Ectodermal cell (in vitro differentiated cells): ENCODE results near the gene MSMP.

Experiments
- H3K27ac ChIP-seq: 2 replicates; pipeline ENCODE4 v1.7.0; 2013; ENCODE audit warnings: mild to moderate bottlenecking, low read depth, low read length; ENCODE audit not compliant: insufficient read depth, poor library complexity, severe bottlenecking
- H3K27me3 ChIP-seq: 2 replicates; pipeline ENCODE4 v1.7.0; 2013; ENCODE audit warnings: mild to moderate bottlenecking, low read length; ENCODE audit not compliant: insufficient read depth, control insufficient read depth, poor library complexity, severe bottlenecking
- H3K36me3 ChIP-seq: one replicate; pipeline ENCODE4 v1.7.0; 2013; ENCODE audit warnings: low read length; ENCODE audit not compliant: control insufficient read depth, insufficient read depth
- H3K4me1 ChIP-seq: one replicate; pipeline ENCODE4 v1.7.0; 2013; ENCODE audit warnings: low read length; ENCODE audit not compliant: control insufficient read depth, insufficient read depth
- H3K4me3 ChIP-seq: 2 replicates; pipeline ENCODE4 v1.7.0; 2013; ENCODE audit warnings: low read depth, low read length, control low read depth; ENCODE audit not compliant: insufficient read depth
- H3K9me3 ChIP-seq: 2 replicates; pipeline ENCODE4 v1.7.0; 2013; ENCODE audit warnings: mild to moderate bottlenecking, low read length, moderate library complexity; ENCODE audit not compliant: control insufficient read depth
- WGBS, 2 experiments: methylation state at CpG; one replicate each; pipeline ENCODE4 v1.1.7; 2013; ENCODE audit warnings: missing lambda C conversion rate in 2 of 2; 5-methylcytosine and 5-hydroxymethylcytosine counted together

The MSMP gene

GRCh38 chr9:35712762-35713400 is 41.2 kb downstream of the MSMP start:
- WGBS, 2 experiments = 92 to 94% methylated on average over 11 of the region's 11 CpGs
- H3K4me1 ChIP-seq = no peaks in the 10 kb centered on the region
- no peaks in the 10 kb centered on the region for H3K27me3 ChIP-seq
- H3K36me3 ChIP-seq = peaks cover 86% of the 10 kb centered on the region
- no peak overlapping the region for H3K4me3 ChIP-seq
- H3K27ac ChIP-seq = no peak overlapping the region
- no peaks in the 10 kb centered on the region for H3K9me3 ChIP-seq

- H3K4me3 ChIP-seq = no peak overlapping the region
- WGBS, 2 experiments = 91 to 92% methylated on average over 21 of the region's 21 CpGs
- H3K9me3 ChIP-seq = no peaks in the 10 kb centered on the region
- no peak overlapping the region for H3K27ac ChIP-seq
- no peaks in the 10 kb centered on the region for H3K4me1 ChIP-seq
- H3K27me3 ChIP-seq = no peaks in the 10 kb centered on the region
- H3K36me3 ChIP-seq = peaks cover 86% of the 10 kb centered on the region
Measured at GRCh38 chr9:35711501-35712428, 42.3 kb downstream of the MSMP start.

GRCh38 chr9:35710818-35711500 is 43.1 kb downstream of the MSMP start:
- WGBS, 2 experiments = 91 to 97% methylated on average over 5 to 7 of the region's 7 CpGs
- H3K9me3 ChIP-seq = no peaks in the 10 kb centered on the region
- no peaks in the 10 kb centered on the region for H3K4me1 ChIP-seq
- no peak overlapping the region for H3K4me3 ChIP-seq
- no peaks in the 10 kb centered on the region for H3K27me3 ChIP-seq
- H3K27ac ChIP-seq = no peak overlapping the region
- peaks cover 88% of the 10 kb centered on the region for H3K36me3 ChIP-seq

GRCh38 chr9:35708146-35708545 is 45.9 kb downstream of the MSMP start:
- H3K9me3 ChIP-seq = no peaks in the 10 kb centered on the region
- no peak overlapping the region for H3K4me3 ChIP-seq
- H3K4me1 ChIP-seq = no peaks in the 10 kb centered on the region
- no peak overlapping the region for H3K27ac ChIP-seq
- no peaks in the 10 kb centered on the region for H3K27me3 ChIP-seq
- WGBS, 2 experiments = 95 to 97% methylated on average over 4 of the region's 4 CpGs
- peaks cover 90% of the 10 kb centered on the region for H3K36me3 ChIP-seq

GRCh38 chr9:35706951-35707350 is 47.1 kb downstream of the MSMP start:
- 91 to 93% methylated on average over 10 of the region's 10 CpGs for WGBS, 2 experiments
- H3K36me3 ChIP-seq = peaks cover 84% of the 10 kb centered on the region

GRCh38 chr9:35705836-35706430 is 48.1 kb downstream of the MSMP start:
- no peak overlapping the region for H3K4me3 ChIP-seq
- H3K27me3 ChIP-seq = no peaks in the 10 kb centered on the region
- H3K27ac ChIP-seq = no peak overlapping the region
- H3K4me1 ChIP-seq = no peaks in the 10 kb centered on the region
- no peaks in the 10 kb centered on the region for H3K9me3 ChIP-seq
- peaks cover 82% of the 10 kb centered on the region for H3K36me3 ChIP-seq
- WGBS, 2 experiments = 94 to 96% methylated on average over 7 of the region's 7 CpGs

More at GRCh38 chr9:35706951-35707350, 47.1 kb downstream of the MSMP start:
- Histone ChIP-seq H3K4me1 (no peaks in the 10 kb centered on the region), H3K27ac (no peak overlapping the region), H3K9me3 (no peaks in the 10 kb centered on the region), H3K4me3 (no peak overlapping the region), H3K27me3 (no peaks in the 10 kb centered on the region)

GRCh38 chr9:35705372-35705771 is 48.7 kb downstream of the MSMP start:
- no peaks in the 10 kb centered on the region for H3K27me3 ChIP-seq
- H3K9me3 ChIP-seq = no peaks in the 10 kb centered on the region
- H3K4me3 ChIP-seq = no peak overlapping the region
- no peak overlapping the region for H3K27ac ChIP-seq
- peaks cover 81% of the 10 kb centered on the region for H3K36me3 ChIP-seq
- H3K4me1 ChIP-seq = no peaks in the 10 kb centered on the region
- WGBS, 2 experiments = 88% methylated on average over 8 of the region's 8 CpGs

GRCh38 chr9:35703906-35704672 is 50.0 kb downstream of the MSMP start:
- WGBS, 2 experiments = 94 to 95% methylated on average over 26 of the region's 26 CpGs
- H3K36me3 ChIP-seq = peaks cover 82% of the 10 kb centered on the region
- no peaks in the 10 kb centered on the region for H3K27me3 ChIP-seq

More at GRCh38 chr9:35703906-35704672, 50.0 kb downstream of the MSMP start:
- no peaks in the 10 kb centered on the region for H3K4me1 ChIP-seq
- H3K27ac ChIP-seq = no peak overlapping the region
- H3K9me3 ChIP-seq = no peaks in the 10 kb centered on the region
- H3K4me3 ChIP-seq = no peak overlapping the region
